NOMO-1 treated with dmso at 0.1 percent for 144 hours (cell line): ENCODE results near the gene GRID2IP.
"Not testable (repeated sequence)": the region's sequence is repeated elsewhere in the genome, so short reads cannot be mapped to it uniquely, and the experiment has no call there.

Experiments used
- DNase-seq: peaks from one replicate; lab custom pipeline; 2025; ENCODE audit not compliant: unreplicated experiment; lab: John Stamatoyannopoulos, UW

The GRID2IP gene

DNA sequence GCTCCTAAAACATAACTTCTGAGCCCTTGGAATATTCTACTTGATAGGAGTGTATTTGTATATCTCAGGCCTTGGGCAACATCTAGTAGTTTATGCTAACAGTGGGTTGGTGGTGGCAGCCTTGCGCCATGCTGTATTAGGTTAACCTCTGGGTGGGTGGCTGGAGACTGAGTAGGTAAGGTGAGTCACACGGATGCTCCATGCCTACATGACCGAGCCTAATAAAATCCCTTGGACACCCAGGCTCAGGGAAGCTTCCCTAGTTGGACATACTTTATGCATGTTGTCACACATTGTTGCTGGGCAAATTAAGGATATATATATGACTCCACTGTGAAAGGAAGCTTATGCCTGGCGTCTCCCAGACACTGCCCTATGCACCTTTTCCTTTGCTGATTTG, 97.5 kb downstream of the GRID2IP start:
- no peak for DNase-seq

DNA sequence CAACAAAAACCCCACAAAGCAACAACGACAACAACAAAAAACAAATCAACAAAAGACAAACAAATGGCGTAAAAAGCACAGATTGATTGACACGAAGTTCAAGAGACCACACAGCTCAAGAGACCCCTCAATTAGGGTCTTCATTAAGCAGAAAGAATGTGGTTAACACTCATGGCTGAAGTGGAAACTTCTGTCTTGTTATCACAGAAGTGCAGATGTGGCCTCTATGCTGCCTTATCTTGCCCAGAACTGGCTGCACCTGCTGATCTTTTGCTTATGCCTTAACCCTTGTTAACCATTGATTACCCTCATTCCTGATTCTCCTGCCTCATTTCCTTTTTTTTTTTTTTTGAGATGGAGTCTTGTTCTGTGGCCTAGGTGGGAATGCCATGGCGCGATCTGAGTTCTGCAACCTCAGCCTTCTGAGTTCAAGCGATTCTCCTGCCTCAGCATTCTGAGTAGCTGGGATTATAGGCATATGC, 100.0 kb downstream of the GRID2IP start:
- no peak for DNase-seq

- not testable (repeated sequence) for DNase-seq
Observed at GRCh38 chr7:6450591-6450990, 100.7 kb downstream of the GRID2IP start.

DNA sequence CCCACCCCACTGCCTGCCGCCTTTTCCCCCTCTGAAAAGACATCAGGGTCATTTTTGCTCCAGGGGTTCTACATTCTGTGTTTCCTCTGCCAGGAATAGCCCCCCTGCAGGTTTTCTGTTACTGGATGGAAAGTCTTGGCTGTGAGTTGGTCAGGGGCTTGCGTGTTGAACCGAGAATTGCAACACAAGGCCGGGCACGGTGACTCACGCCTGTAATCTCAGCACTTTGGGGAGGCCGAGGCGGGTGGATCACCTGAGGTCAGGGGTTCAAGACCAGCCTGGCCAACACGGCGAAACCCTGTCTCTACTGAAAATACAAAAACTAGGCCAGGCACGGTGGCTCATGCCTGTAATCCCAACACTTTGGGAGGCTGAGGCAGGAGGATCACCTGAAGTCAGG, 101.4 kb downstream of the GRID2IP start:
- not testable (repeated sequence) for DNase-seq

DNA sequence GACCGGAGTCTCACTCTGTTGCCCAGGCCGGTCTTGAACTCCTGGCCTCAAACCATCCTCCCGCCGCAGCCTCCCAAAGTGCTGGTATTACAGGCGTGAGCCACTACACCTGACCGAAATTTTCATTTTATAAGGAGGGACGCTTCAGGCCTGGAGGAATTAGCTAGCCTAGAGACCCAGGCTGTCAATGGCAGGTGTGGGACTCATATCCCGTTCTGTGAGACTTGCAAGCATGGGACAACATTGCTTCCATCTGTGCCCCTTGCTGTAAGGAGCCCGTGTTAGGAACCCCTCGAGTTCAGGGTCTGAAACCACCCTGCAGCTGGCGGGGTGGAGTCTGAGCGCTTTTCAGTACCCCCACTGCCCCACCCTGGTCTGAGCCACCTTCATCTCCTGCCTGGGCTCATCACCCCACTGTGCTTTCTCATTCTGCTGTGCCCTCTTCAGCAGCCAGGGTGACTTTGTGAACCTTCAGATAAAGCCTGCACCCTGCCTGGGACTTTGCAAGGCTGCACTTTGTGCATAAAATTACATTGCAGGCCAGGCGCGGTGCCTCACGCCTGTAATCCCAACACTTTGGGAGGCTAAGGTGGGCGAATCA, 102.2 kb downstream of the GRID2IP start:
- DNase-seq = no peak

DNA sequence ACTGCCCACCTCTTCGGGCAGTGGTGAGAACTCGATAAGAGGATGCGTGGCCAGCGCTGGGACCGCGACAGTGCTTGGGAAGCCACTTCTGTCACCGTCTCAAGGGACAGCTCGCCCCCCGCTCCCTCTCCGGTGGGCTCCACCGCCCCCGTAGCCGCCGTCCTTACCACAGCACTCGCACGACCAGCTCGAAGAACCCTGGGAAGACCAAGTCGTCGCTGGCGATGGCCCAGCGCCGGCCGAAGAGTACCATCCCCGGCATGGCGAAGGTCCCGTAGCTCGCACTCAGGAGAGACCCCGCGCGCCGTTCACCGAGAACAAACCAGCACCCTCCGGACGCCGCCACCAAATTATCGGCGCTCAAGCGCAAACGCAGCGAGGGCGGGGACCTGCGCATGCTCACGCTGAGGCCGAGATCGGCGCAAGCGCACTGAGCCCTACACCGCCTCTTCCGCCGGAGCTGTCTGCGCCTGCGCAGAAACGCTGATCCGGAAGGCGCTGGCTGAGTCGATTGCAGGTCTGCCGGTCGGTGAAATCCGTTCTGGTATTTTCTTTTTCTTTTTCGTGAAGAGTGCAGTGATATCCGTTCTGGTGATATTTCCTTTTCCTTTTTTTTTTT, 103.6 kb downstream of the GRID2IP start, which contains the start of gene DAGLB:
Gene DAGLB, minus strand, starts transcription at position 374 of the 619 bp plus-strand sequence. Its CDS starts 112 bp downstream, at position 262.
- DNase-seq = peak; percentile 88
